Activated naive CD4-positive, alpha-beta T cell treated with anti-CD3 and anti-CD28 coated beads, Interleukin-2, amount 50 U/mL, for 16 hours (primary cell): ENCODE data around the gene UBE2D4.
"Not testable (repeated sequence)": the region's sequence is repeated elsewhere in the genome, so short reads cannot be mapped to it uniquely, and the experiment has no call there.

Experiments
- DNase-seq: peaks from one replicate; pipeline ENCODE4 v3.0.0-alpha.2; 2020

Gene UBE2D4

GRCh38 chr7:43925984-43926797, at the start of gene UBE2D4:
UBE2D4 (plus strand) TSS chr7:43926436; CDS start chr7:43926533, 97 bp downstream.
- peak; percentile 94 for DNase-seq

GRCh38 chr7:43876976-43877745, 49.1 kb upstream of the UBE2D4 start:
- no peak for DNase-seq

GRCh38 chr7:43877968-43878864, 48.0 kb upstream of the UBE2D4 start:
- DNase-seq = no peak

GRCh38 chr7:43878867-43879266, 47.4 kb upstream of the UBE2D4 start:
- DNase-seq = no peak

DNA sequence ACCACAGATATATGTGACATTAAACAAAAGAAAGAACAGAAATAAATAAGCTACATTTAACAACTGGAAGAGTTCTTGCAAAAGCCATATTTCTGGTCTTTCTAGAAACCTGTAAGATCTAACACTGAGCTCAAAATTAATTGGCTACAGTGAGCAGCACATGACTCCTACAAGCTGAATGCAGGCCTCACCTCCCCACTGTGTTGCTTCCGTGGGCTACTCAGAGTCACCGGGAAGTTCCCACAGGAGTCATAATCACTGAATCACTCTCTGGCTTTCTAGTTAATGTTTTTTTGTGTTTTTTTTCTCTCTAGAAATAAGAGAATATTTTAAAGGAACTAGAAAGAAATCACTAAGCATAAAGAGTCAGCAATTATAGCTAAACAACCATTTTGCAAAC, 46.8 kb upstream of the UBE2D4 start:
- no peak for DNase-seq

DNA sequence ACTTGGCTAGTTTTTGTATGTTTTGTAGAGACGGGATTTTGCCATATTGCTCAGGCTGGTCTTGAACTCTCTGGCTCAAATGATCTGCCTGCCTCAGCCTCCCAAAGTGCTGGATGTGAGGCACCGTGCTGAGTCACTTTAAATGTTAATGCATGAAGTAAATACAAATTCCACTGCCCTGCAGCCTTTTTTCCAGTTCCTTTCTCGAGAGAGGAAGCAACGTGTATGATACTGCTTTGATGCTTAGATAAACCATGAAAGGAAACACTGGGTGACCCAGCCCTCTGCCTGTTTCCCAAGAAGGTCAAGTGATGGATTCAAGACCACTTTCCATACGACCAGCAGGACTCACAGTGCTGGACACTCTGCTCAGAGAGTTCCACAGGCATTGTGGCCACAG, 45.6 kb upstream of the UBE2D4 start:
- no peak for DNase-seq

GRCh38 chr7:43884209-43884608, 42.0 kb upstream of the UBE2D4 start:
- DNase-seq = no peak

DNA sequence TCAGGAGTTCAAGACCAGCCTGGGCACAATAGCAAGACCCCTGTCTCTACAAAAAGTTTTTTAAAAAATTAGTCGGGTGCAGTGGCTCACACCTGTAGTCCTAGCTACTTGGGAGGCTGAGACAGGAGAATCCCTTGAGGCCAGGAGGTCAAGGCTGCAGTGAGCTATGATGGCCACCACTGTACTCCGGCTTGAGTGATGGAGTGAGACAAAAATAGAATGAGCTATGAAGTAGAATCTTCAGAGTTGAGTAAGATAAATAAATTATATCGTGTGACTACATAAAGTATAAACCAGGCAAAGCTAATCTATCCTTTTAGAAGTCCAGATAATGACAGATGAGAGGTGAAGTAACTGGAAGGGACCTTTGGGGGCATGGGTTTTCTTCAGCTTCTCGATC, 41.6 kb upstream of the UBE2D4 start:
- DNase-seq = no peak

GRCh38 chr7:43888993-43889945, 37.0 kb upstream of the UBE2D4 start:
- DNase-seq = no peak

DNA sequence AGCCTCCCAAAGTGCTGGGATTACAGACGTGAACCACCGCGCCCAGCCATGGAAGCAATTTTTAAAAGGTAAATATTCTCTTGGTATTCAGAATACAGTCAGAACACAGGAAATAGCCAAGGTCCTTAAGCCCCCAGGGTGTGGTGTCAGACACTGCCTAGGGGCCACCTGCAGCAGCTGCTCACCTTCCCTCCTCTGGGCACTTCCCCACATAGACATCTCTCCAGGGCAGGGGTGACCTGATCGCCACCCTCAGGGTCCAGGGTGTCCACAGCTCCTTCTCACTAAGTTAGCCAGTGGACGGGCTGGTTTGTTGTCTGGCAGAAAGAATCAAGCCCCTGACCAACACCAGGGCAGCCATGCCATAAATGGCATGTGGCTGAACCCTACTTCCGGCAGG, 35.8 kb upstream of the UBE2D4 start:
- no peak for DNase-seq

- no peak for DNase-seq
Measured at GRCh38 chr7:43891069-43891955, 34.9 kb upstream of the UBE2D4 start.

DNA sequence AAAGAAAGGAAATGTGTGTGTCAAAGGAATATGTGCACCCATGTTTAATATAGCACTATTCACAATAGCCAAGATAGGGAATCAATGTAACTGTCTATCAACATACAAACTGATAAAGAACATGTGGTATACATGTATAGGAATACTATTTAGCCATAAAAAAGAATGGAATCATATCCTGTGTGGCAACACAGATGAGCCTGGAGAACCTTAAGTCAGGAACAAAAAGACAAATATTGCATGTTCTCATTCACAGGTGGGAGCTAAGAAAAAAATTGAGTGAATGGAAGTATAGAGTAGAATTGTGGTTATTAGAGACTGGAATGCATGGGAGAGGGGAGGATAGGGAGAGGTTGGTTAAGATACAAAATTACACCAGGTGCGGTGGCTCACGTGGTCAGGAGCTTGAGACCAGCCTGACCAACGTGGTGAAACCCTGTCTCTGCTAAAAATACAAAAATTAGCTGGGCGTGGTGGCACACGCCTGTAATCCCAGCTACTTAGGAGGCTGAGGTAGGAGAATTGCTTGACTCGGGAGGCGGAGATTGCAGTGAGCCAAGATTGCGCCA, 30.3 kb upstream of the UBE2D4 start:
- DNase-seq = no peak

DNA sequence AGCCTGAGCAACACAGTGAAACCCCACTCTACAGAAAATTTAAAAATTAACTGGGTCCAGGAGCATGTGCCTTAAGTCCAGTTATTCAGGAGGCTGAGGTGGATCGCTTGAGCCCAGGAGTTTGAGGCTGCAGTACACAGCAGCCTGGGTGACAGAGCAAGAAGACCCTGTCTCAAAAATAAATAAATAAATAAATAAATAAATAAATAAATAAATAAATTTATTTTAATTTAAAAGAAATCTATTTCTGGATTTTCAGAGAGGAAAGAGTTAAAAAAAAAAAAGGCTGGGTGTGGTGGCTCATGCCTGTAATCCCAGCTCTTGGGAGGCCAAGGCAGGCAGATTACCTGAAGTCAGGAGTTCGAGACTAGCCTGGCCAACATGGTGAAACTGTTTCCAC, 27.7 kb upstream of the UBE2D4 start:
- DNase-seq = not testable (repeated sequence)

DNA sequence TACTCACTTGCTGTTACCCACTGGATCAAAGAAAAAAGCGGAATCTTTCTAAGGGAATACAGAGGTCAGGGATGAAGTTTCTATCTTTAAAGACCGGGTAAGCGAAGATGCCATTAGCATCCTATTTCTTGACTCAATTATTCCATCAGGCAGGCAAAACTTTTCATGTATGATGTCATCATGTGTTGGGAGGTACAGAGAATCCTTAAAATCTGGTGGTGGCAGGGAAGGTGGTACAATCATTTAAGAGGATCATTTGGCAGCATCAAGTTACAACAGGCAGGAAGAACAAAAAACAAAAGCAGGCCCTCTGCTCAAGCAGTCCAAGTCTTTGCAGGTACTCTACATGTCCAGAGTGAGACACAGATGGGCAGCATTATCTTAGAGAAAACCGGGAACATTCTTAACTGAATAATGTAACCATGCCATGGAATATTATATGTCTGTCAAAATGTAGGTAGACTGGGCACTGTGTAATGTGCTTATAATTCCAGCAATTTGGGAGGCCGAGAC, 23.6 kb upstream of the UBE2D4 start:
- no peak for DNase-seq

GRCh38 chr7:43904533-43905208, 21.6 kb upstream of the UBE2D4 start:
- DNase-seq = no peak

- no peak for DNase-seq
Measured at GRCh38 chr7:43905209-43905946, 20.9 kb upstream of the UBE2D4 start.

DNA sequence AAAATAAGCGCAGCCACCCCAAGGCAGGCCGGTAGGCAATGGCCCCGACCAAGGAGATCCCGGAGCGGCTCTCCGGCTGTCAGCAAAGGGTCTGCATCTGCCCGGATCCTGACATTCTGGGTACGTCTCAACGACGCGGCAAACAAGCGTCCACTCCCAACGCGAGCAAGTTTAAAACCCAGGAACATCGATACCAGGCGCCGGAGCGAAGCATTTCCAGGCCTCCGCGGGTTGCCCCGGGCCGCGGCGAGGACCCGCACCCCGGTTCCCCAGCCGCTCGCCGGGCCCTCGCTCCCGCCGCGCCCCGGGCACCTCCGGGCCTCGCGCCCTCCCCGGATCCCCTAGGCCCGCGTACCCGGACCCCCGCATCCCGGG, 20.3 kb upstream of the UBE2D4 start:
- peak; percentile 21 for DNase-seq

- DNase-seq = peak; percentile 62
Measured at GRCh38 chr7:43906331-43907010, 19.8 kb upstream of the UBE2D4 start, which contains the start of gene URGCP. URGCP (minus strand) TSS chr7:43906596; CDS start chr7:43906575, 21 bp downstream.
